Activated CD8-positive, alpha-beta T cell treated with anti-CD3 and anti-CD28 coated beads, Interleukin-2, amount 10 ng/mL, durations not matched to agents 7 days and 5 days (primary cell): ENCODE measurements around the gene TRAP1. TPM values are rescaled to one million over a fixed set of nuclear protein-coding genes. Genes with fewer than 3 reads are reported as not detected.

Experiments used
- ATAC-seq: fragments of 150-1000 bp; cut with Tn5 transposase; one replicate; pipeline ENCODE4 v1.10.0; 2021; ENCODE audit warnings: moderate library complexity
- CTCF ChIA-PET: fragments of 350-600 bp; sonication (Branson Sonifier 250); formaldehyde crosslinking; loops from one replicate; lab custom pipeline; 2021; ENCODE audit warnings: antibody characterized with exemption; lab: Charles Lee
- POLR2A ChIA-PET: fragments of 350-600 bp; sonication (Branson Sonifier 250); formaldehyde crosslinking; loops from one replicate; lab custom pipeline; 2021; ENCODE audit warnings: antibody characterized with exemption; lab: Charles Lee
- DNase-seq: peaks from one replicate; pipeline ENCODE4 v3.0.0-alpha.2; 2020
- H3K27ac Mint-ChIP-seq: one replicate; pipeline ENCODE4 v1.8.0; 2021; ENCODE audit warnings: mild to moderate bottlenecking, mixed read lengths
- H3K27me3 Mint-ChIP-seq: one replicate; pipeline ENCODE4 v1.8.0; 2021; ENCODE audit warnings: low read depth, mixed read lengths
- H3K36me3 Mint-ChIP-seq: one replicate; pipeline ENCODE4 v1.8.0; 2021; ENCODE audit warnings: low read depth, mixed read lengths
- H3K4me1 Mint-ChIP-seq: one replicate; pipeline ENCODE4 v1.8.0; 2021; ENCODE audit warnings: low read depth, mixed read lengths
- H3K4me3 Mint-ChIP-seq: one replicate; pipeline ENCODE4 v1.8.0; 2021; ENCODE audit warnings: mild to moderate bottlenecking, mixed read lengths
- H3K9me3 Mint-ChIP-seq: one replicate; pipeline ENCODE4 v1.8.0; 2022; ENCODE audit warnings: mixed read lengths; ENCODE audit not compliant: insufficient read depth
- total RNA-seq, 2 experiments: library from RNA; stranded (reverse); gene quantifications; one replicate each; pipeline ENCODE4 v1.2.3, GENCODE V29; 2021

Gene TRAP1
- total RNA-seq, 2 experiments from 2014 or later: 126 to 129 TPM

GRCh38 chr16:3701531-3701930 is 15.8 kb downstream of the TRAP1 start:
- Mint-ChIP-seq H3K36me3 (peaks cover 11% of the 10 kb centered on the region), H3K9me3 (no peaks in the 10 kb centered on the region), H3K4me1 (peaks cover 22% of the 10 kb centered on the region), H3K4me3 (no peak overlapping the region), H3K27ac (no peak overlapping the region), H3K27me3 (no peaks in the 10 kb centered on the region)
- ATAC-seq (no peak), DNase-seq (no peak)
- ChIA-PET POLR2A (interaction anchor here (0.5 kb wide), 1 partner anchor 1445 kb away, joined by 3 read pairs; no protein-coding TSS in a partner anchor), CTCF (interaction anchor here (1.6 kb wide), 1 partner anchor 11 kb away, joined by 3 read pairs; no protein-coding TSS in a partner anchor)

- peak; percentile 74 for ATAC-seq
- peaks cover 13% of the 10 kb centered on the region for H3K4me1 Mint-ChIP-seq
- CTCF ChIA-PET: no interaction called here
- H3K27me3 Mint-ChIP-seq: no peaks in the 10 kb centered on the region
- POLR2A ChIA-PET: interaction anchor here (0.7 kb wide), 1 partner anchor 91 kb away, joined by 3 read pairs; no protein-coding TSS in a partner anchor
- H3K27ac Mint-ChIP-seq: no peak overlapping the region
- no peaks in the 10 kb centered on the region for H3K9me3 Mint-ChIP-seq
- DNase-seq: peak; percentile 39
- peaks cover 13% of the 10 kb centered on the region for H3K36me3 Mint-ChIP-seq
- H3K4me3 Mint-ChIP-seq: peak overlapping the region; percentile 15
These were observed 18.4 kb downstream of the TRAP1 start for GRCh38 chr16:3698941-3699340.

GRCh38 chr16:3696425-3697218 is 20.7 kb downstream of the TRAP1 start:
- Mint-ChIP-seq H3K4me3 (no peak overlapping the region), H3K27me3 (no peaks in the 10 kb centered on the region), H3K9me3 (no peaks in the 10 kb centered on the region), H3K36me3 (peaks cover 7% of the 10 kb centered on the region), H3K27ac (no peak overlapping the region), H3K4me1 (peaks cover 16% of the 10 kb centered on the region)
- DNase-seq: no peak
- no peak for ATAC-seq
- POLR2A ChIA-PET: interaction anchor here (0.8 kb wide), 1 partner anchor 21 kb away, joined by 3 read pairs; the partner anchor contains the start of gene TRAP1
- CTCF ChIA-PET: interaction anchor here (1.1 kb wide), 1 partner anchor 9 kb away, joined by 4 read pairs; no protein-coding TSS in a partner anchor

GRCh38 chr16:3695610-3696369 is 21.5 kb downstream of the TRAP1 start:
- H3K4me3 Mint-ChIP-seq: no peak overlapping the region
- H3K9me3 Mint-ChIP-seq: no peaks in the 10 kb centered on the region
- DNase-seq (no peak), ATAC-seq (no peak)
- CTCF ChIA-PET: interaction anchor here (1.1 kb wide), 1 partner anchor 8 kb away, joined by 4 read pairs; no protein-coding TSS in a partner anchor
- H3K27ac Mint-ChIP-seq: no peak overlapping the region
- peaks cover 23% of the 10 kb centered on the region for H3K4me1 Mint-ChIP-seq
- POLR2A ChIA-PET: no interaction called here
- H3K27me3 Mint-ChIP-seq: no peaks in the 10 kb centered on the region
- H3K36me3 Mint-ChIP-seq: peaks cover 5% of the 10 kb centered on the region

GRCh38 chr16:3694051-3694450 is 23.3 kb downstream of the TRAP1 start:
- ChIA-PET CTCF (no interaction called here), POLR2A (no interaction called here)
- Mint-ChIP-seq H3K9me3 (no peaks in the 10 kb centered on the region), H3K36me3 (peaks cover 8% of the 10 kb centered on the region), H3K27ac (no peak overlapping the region), H3K4me3 (no peak overlapping the region), H3K27me3 (no peaks in the 10 kb centered on the region), H3K4me1 (peaks cover 19% of the 10 kb centered on the region)
- no peak for ATAC-seq
- DNase-seq: no peak

- Mint-ChIP-seq H3K9me3 (no peaks in the 10 kb centered on the region), H3K4me3 (no peak overlapping the region), H3K27ac (no peak overlapping the region), H3K36me3 (peaks cover 23% of the 10 kb centered on the region), H3K4me1 (peaks cover 16% of the 10 kb centered on the region), H3K27me3 (no peaks in the 10 kb centered on the region)
- ATAC-seq (no peak), DNase-seq (no peak)
- ChIA-PET POLR2A (interaction anchor here (0.7 to 1.0 kb wide), 2 partner anchors 9 to 188 kb away, joined by 3 to 4 read pairs; no protein-coding TSS in a partner anchor), CTCF (interaction anchor here (0.9 to 2.2 kb wide), 11 partner anchors 8 to 562 kb away, joined by 3 to 14 read pairs (median 4); partner anchors contain the start of gene TRAP1)
These were observed 25.6 kb downstream of the TRAP1 start for GRCh38 chr16:3691761-3692160.

GRCh38 chr16:3690980-3691720 is 26.2 kb downstream of the TRAP1 start:
- ChIA-PET CTCF (interaction anchor here (0.6 to 2.2 kb wide), 14 partner anchors 9 to 563 kb away, joined by 3 to 14 read pairs (median 4); partner anchors contain the start of gene TRAP1), POLR2A (interaction anchor here (0.7 to 1.0 kb wide), 3 partner anchors 8 to 188 kb away, joined by 3 to 4 read pairs (median 3); partner anchors contain the start of gene TRAP1)
- no peaks in the 10 kb centered on the region for H3K9me3 Mint-ChIP-seq
- H3K36me3 Mint-ChIP-seq: peaks cover 23% of the 10 kb centered on the region
- H3K27ac Mint-ChIP-seq: peak overlapping the region; percentile 71
- H3K4me3 Mint-ChIP-seq: no peak overlapping the region
- H3K27me3 Mint-ChIP-seq: no peaks in the 10 kb centered on the region
- DNase-seq: no peak
- H3K4me1 Mint-ChIP-seq: peaks cover 16% of the 10 kb centered on the region
- ATAC-seq: no peak

- no peak overlapping the region for H3K4me3 Mint-ChIP-seq
- no peaks in the 10 kb centered on the region for H3K9me3 Mint-ChIP-seq
- H3K36me3 Mint-ChIP-seq: peaks cover 23% of the 10 kb centered on the region
- peak; percentile 97 for ATAC-seq
- peaks cover 16% of the 10 kb centered on the region for H3K4me1 Mint-ChIP-seq
- no peaks in the 10 kb centered on the region for H3K27me3 Mint-ChIP-seq
- ChIA-PET POLR2A (interaction anchor here (1.0 kb wide), 1 partner anchor 27 kb away, joined by 3 read pairs; the partner anchor contains the start of gene TRAP1), CTCF (interaction anchor here (0.6 to 2.2 kb wide), 13 partner anchors 9 to 247 kb away, joined by 3 to 14 read pairs (median 3); partner anchors contain the start of gene TRAP1)
- DNase-seq: peak; percentile 88
- H3K27ac Mint-ChIP-seq: peak overlapping the region; percentile 71
These were observed 26.8 kb downstream of the TRAP1 start for GRCh38 chr16:3690470-3690928.

- H3K27ac Mint-ChIP-seq: no peak overlapping the region
These were observed 27.6 kb downstream of the TRAP1 start for GRCh38 chr16:3689731-3690130.

GRCh38 chr16:3687792-3688191 is 29.5 kb downstream of the TRAP1 start:
- DNase-seq: no peak
- ChIA-PET POLR2A (no interaction called here), CTCF (interaction anchor here (0.9 to 1.3 kb wide), 2 partner anchors 8 to 566 kb away, joined by 3 to 4 read pairs; no protein-coding TSS in a partner anchor)
- no peak for ATAC-seq
- no peaks in the 10 kb centered on the region for H3K9me3 Mint-ChIP-seq
- H3K4me3 Mint-ChIP-seq: no peak overlapping the region
- peaks cover 16% of the 10 kb centered on the region for H3K4me1 Mint-ChIP-seq
- no peak overlapping the region for H3K27ac Mint-ChIP-seq
- no peaks in the 10 kb centered on the region for H3K27me3 Mint-ChIP-seq
- peaks cover 33% of the 10 kb centered on the region for H3K36me3 Mint-ChIP-seq

More at GRCh38 chr16:3689731-3690130, 27.6 kb downstream of the TRAP1 start:
- Mint-ChIP-seq H3K9me3 (no peaks in the 10 kb centered on the region), H3K27me3 (no peaks in the 10 kb centered on the region), H3K36me3 (peaks cover 28% of the 10 kb centered on the region), H3K4me3 (no peak overlapping the region), H3K4me1 (peaks cover 16% of the 10 kb centered on the region)
- DNase-seq (no peak), ATAC-seq (no peak)
- ChIA-PET POLR2A (no interaction called here), CTCF (interaction anchor here (0.6 to 2.2 kb wide), 5 partner anchors 8 to 80 kb away, joined by 3 to 14 read pairs (median 3); partner anchors contain the start of gene TRAP1)
